Measurements from ENCODE around the gene DOLPP1.

GRCh38 chr9:129104051-129104450, 23.1 kb downstream of the DOLPP1 start:
- TF ChIP-seq CTCF (IDR thresholded peaks at IDR 0.05; ENCODE audit: low read depth, low read length, poor library complexity, severe bottlenecking) (no peak), EZH2phosphoT487 (IDR thresholded peaks at IDR 0.05; ENCODE audit: borderline replicate concordance, low read length) (no peak)
